GM18526 (cell line): ENCODE measurements around the gene TRIM28.

Source experiments
- POLR2A ChIP-seq: IDR thresholded peaks from 3 replicates; pipeline ENCODE4 v1.6.1; 2011; ENCODE audit not compliant: insufficient read length; ENCODE audit errors: extremely low read depth

Gene TRIM28

GRCh38 chr19:58543826-58544590 is at the start of gene TRIM28:
TRIM28 (plus strand) TSS chr19:58544064; CDS start chr19:58544758, 694 bp downstream.
- TF ChIP-seq POLR2A, result peak; percentile 98

GRCh38 chr19:58497634-58498170 is 46.2 kb upstream of the TRIM28 start:
- no peak for TF ChIP-seq POLR2A

GRCh38 chr19:58498316-58499020 is 45.4 kb upstream of the TRIM28 start:
- no peak for TF ChIP-seq POLR2A

GRCh38 chr19:58499021-58499927 is 44.6 kb upstream of the TRIM28 start:
- peak; percentile 55 for TF ChIP-seq POLR2A

- no peak for TF ChIP-seq POLR2A
Measured at GRCh38 chr19:58500242-58500641, 43.6 kb upstream of the TRIM28 start.

GRCh38 chr19:58509731-58510083 is 34.2 kb upstream of the TRIM28 start:
- TF ChIP-seq POLR2A, result no peak

- no peak for TF ChIP-seq POLR2A
Measured at GRCh38 chr19:58510084-58510862, 33.6 kb upstream of the TRIM28 start.

- no peak for TF ChIP-seq POLR2A
Measured at GRCh38 chr19:58511353-58512208, 32.3 kb upstream of the TRIM28 start, which contains the start of gene SLC27A5. SLC27A5 (minus strand) TSS chr19:58511992; CDS start chr19:58511955, 37 bp downstream.

GRCh38 chr19:58513213-58513693 is 30.6 kb upstream of the TRIM28 start:
- TF ChIP-seq POLR2A, result no peak

GRCh38 chr19:58513694-58514563 is 29.9 kb upstream of the TRIM28 start:
- peak; percentile 81 for TF ChIP-seq POLR2A

- TF ChIP-seq POLR2A, result no peak
Measured at GRCh38 chr19:58514564-58515022, 29.3 kb upstream of the TRIM28 start.

GRCh38 chr19:58515259-58515658 is 28.6 kb upstream of the TRIM28 start:
- TF ChIP-seq POLR2A, result no peak

GRCh38 chr19:58516246-58516836 is 27.5 kb upstream of the TRIM28 start:
- TF ChIP-seq POLR2A, result no peak
